NCI-H748 treated with DMSO at 0.1 percent for 48 hours (cell line): ENCODE measurements around the gene SLC9A9.

ENCODE experiments used
- DNase-seq: peaks from one replicate; lab custom pipeline; 2025; lab: John Stamatoyannopoulos, UW

SLC9A9 gene

GRCh38 chr3:143597774-143598652 lies 250.3 kb downstream of the SLC9A9 start:
- DNase-seq: peak; percentile 13

- DNase-seq: no peak
These were observed 251.2 kb downstream of the SLC9A9 start for GRCh38 chr3:143596957-143597642.

- DNase-seq: no peak
These were observed 252.7 kb downstream of the SLC9A9 start for GRCh38 chr3:143595456-143596077.

- no peak for DNase-seq
These were observed 254.1 kb downstream of the SLC9A9 start for GRCh38 chr3:143594206-143594605.

GRCh38 chr3:143590660-143591059 lies 257.6 kb downstream of the SLC9A9 start:
- DNase-seq: no peak

- no peak for DNase-seq
These were observed 261.7 kb downstream of the SLC9A9 start for GRCh38 chr3:143586576-143586975.

GRCh38 chr3:143585720-143586456 lies 262.4 kb downstream of the SLC9A9 start:
- no peak for DNase-seq

GRCh38 chr3:143584474-143584873 lies 263.8 kb downstream of the SLC9A9 start:
- no peak for DNase-seq

GRCh38 chr3:143581972-143582722 lies 266.1 kb downstream of the SLC9A9 start:
- no peak for DNase-seq

GRCh38 chr3:143578810-143579435 lies 269.3 kb downstream of the SLC9A9 start:
- DNase-seq: no peak

- no peak for DNase-seq
These were observed 271.5 kb downstream of the SLC9A9 start for GRCh38 chr3:143576568-143577270.

- no peak for DNase-seq
These were observed 273.3 kb downstream of the SLC9A9 start for GRCh38 chr3:143574933-143575332.

- DNase-seq: no peak
These were observed 274.5 kb downstream of the SLC9A9 start for GRCh38 chr3:143573610-143574303.

GRCh38 chr3:143571548-143571947 lies 276.7 kb downstream of the SLC9A9 start:
- no peak for DNase-seq

- DNase-seq: no peak
These were observed 280.4 kb downstream of the SLC9A9 start for GRCh38 chr3:143567823-143568222.

- no peak for DNase-seq
These were observed 282.3 kb downstream of the SLC9A9 start for GRCh38 chr3:143565951-143566350.

- no peak for DNase-seq
These were observed 284.5 kb downstream of the SLC9A9 start for GRCh38 chr3:143563786-143564185.

GRCh38 chr3:143562789-143563188 lies 285.5 kb downstream of the SLC9A9 start:
- DNase-seq: no peak

- no peak for DNase-seq
These were observed 289.0 kb downstream of the SLC9A9 start for GRCh38 chr3:143559296-143559695.

- no peak for DNase-seq
These were observed 295.4 kb downstream of the SLC9A9 start for GRCh38 chr3:143552851-143553250.
